Hindlimb muscle (tissue), 1 donor: Measurements from ENCODE around the gene SRGAP3. TPM values are rescaled to one million over a fixed set of nuclear protein-coding genes. Genes with fewer than 3 reads are reported as not detected.
A peak's percentile ranks its signal among the peaks of the same experiment; 100 is the strongest.
"Not testable (repeated sequence)": the region's sequence is repeated elsewhere in the genome, so short reads cannot be mapped to it uniquely, and the experiment has no call there.

Experiments
- DNase-seq: peaks from one replicate; pipeline ENCODE4 v3.0.0-alpha.2; 2013
- polyA plus RNA-seq: library from polyadenylated mRNA; unstranded; fragments of 120-200 nt; gene quantifications from one replicate; pipeline ENCODE4 v1.2.1, GENCODE V29; 2013; ENCODE audit not compliant: insufficient read length

The SRGAP3 gene
- polyA plus RNA-seq, 1 donor: 24.1 TPM

DNA sequence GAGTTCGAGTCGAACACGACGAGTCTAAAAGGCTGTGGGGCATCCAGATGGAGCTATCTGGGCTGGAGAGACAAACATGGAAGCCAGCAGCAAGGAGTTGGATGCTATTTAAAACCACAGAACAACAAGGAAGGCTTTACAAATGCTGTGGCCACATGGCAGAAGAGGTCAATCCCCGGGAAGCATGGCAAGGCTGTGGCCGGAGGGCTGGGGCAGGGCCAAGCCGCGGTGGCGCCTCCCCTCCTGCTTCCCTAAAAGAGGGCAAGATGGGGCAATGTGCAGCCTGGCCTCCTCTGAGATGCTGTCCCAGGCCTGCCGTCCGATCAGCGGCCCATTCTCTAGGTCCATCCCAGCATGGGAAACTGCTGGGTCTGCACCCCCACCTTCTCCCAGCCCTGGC is 139.1 kb downstream of the SRGAP3 start:
- no peak for DNase-seq

DNA sequence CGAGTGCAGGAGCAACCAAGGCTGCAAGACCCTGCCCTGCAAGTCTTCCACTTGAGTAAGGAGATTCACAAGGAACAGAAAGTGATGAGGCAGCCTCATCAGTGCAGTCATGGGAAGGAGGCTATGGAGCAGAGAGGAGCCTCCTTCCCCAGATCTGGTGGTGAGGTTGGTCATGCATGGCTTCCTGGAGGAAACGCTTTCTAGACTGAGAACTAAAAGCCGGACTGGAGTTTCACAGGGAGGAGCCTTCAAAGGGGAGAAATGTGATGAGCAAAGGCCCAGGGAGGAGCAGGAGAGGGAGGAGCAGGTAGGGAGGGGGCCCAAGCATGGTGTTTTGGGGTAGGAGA is 139.9 kb downstream of the SRGAP3 start:
- DNase-seq: no peak

DNA sequence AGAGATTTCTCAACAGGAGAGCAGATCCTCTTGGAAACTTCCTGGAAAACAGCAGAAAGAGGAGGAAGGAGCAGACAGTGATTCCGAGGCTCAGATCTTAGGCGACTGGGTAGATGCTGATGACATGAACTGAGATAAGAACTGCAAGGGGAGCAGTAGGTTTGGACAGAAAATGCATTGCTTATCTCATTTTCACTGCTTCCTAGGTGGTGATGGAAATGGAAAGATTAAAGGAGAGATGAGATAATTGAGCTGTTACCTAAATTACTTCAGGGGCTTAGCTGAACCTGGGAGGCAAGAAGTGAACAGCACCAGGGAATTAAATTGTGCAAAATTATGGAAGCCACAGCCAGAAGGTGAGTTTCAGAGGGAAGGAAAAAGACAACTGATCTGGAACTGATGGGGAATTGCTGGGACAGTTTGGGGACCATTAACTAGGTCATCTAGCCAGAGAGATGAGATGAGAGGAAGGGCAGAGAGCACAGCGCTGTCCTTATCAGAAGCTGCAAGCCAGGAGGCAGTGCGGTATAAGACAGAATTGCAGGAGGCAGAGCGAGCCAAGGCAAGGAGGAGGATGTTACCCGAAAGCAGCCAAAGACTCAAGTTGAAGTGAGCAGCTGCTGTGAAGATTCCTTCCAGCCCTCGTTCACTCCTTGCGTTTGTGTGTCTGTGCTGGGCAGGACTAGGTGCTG is 140.4 kb downstream of the SRGAP3 start:
- no peak for DNase-seq

DNA sequence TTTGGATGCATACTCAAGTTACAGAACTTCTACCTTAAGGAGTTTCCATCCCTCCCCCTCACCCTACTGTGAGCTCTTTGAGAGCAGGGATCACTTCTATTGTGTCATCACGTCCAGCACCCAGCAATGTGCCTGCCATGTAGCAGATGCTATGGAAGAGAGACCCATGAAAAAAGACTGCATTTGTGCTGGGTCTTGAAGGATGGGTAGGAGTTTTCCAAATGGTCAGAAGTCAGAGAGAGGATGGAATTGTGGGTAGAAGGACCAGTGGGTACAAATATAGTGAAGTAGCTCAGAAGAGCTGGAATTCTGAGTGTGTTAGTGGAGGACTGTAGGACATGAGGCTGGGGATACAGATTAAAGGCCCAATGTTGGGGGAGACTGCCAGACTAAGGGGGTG is 141.7 kb downstream of the SRGAP3 start:
- DNase-seq: no peak

DNA sequence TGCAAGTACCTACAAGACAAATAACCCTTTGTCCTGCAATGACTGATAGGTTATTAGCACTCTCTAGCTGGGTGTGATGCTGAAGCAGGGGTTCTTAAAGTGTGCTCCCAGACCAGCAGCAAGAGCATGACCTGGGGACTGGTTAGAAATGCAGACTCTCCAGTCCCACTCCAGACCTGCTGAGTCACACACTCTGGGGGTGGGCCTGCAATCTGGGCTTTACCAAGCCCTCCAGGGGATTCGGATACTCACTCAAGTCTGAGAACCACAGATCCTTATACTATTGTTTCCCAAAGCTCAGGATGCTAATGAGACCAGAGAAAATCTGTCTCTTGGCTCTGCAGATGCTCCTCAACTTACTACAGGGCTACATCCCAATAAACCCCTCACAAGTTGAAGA is 144.0 kb downstream of the SRGAP3 start:
- DNase-seq: no peak

DNA sequence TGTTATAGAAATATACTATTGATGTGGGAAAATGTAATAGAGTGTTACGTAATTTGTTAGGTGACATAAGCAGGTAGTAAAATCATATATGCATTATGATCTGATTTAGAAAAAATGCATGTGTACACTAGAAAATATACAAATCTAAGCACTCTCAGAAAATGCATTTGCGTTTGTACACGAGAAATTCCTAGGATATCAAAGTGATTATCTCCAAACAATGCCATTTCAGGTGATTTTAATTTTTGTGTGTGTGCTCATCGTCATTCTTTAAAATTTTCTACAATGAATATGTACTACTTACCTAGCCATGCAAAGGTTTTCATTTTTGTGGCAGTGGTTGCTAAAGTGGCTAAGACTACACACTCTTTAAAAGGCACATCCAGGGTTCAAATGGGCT is 145.3 kb downstream of the SRGAP3 start:
- DNase-seq: no peak

DNA sequence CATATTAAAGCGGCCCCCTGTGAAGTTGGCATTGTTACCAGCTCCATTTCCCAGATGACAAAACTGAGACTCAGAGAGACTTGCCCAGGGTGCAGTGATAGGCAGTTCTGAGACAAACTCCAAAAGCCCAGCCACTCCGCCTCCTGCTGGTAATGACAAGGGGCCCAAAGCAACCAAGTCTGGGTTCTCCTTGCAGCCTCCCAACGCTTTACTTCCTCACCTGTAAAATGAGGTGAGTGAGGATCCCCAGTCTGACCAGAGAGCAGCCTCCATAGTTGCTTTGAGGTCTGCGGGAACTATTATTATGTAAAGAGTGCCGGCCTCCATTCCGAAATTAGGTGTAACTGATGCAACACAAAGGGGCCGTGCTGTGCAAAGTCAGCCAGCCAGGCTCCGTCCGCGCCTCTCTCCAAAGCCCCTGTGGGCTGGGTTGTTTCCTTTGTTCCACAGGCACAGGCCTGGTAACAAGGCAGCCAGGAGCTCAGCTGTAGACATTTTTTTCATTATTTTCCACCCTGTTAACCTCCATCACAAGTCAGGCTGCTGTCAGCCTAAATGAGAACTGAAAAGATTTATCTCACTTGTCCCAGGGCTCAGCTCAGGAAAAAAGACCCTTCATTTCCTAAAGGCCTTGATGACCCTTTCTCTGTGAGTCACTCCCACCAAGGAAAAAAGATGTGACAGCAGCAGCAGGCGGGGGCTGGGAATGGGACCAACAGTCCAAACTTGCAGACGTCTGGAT is 147.0 kb downstream of the SRGAP3 start:
- no peak for DNase-seq

DNA sequence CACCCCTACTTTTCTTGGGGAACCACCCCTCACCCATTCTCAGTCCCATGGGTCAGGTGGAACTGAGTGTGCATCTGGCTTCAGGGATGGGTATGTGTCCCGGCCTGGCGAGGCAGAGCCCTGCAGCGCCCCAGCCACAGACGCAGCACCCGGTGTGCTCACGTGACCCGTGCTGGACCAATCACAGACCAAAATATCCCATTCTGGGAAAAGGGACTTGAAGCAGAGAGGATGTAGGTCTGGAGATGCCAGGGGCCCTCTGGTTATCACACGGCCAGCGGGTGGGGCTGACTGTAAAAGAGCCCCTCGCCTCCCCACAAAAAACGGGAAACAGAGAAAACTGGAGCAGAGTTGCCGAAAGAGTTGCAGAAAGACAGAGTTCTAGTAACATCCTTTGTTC is 148.2 kb downstream of the SRGAP3 start:
- DNase-seq: no peak

DNA sequence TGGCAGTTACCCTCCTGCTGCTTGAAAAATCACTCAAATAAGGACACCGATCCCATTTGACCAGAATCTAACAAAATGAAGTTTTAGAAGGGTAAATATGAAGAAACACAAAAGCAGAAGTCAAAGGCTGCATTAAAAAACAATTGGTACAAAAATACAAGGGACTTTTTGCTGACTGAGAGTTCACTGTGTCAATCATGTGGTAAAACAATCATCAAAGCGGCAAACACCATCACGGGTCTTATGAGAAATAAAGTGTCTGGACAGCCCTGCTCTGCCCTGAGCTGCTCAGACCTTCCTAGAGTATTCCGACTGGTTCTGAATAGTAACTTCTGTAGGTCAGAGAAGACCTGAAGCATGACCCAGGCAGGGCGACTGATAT is 148.9 kb downstream of the SRGAP3 start:
- DNase-seq: no peak

DNA sequence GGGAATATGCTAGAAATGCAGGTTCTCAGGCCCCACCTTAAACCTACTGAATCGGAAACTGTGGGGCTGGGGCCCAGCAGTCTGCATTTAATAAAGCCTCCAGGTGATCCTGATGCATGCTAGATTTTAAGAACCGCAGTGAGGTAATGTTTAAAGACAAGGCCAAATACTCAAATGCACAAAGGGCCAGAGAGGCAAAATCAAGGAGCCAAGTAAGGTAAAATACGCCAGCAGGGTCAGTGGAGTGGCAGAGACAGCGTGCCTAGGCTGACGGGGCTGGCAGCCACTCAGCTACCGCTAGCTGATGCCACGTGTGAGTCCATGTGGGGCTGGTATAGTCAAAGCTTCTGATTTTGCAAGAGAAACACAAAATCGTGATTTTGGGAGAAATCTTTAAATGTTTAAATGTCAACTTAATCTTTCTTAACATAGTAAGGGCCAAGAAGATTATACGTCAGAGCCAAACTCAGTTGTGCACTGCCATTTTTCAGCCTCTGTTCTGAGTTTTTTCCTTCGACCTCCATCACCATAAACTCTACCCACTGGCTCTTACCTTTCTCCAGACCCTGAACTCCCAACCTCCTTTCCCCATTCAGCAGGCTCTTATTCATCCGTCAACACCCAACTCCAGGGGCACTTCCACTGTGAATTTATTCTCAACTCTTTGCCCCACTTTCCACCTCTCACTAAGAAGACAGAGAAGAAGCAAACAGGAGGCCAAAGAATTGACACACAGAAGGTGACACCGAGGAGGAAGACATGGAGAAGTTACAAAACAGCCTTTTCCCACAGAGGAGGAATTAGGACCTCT is 149.5 kb downstream of the SRGAP3 start:
- no peak for DNase-seq

DNA sequence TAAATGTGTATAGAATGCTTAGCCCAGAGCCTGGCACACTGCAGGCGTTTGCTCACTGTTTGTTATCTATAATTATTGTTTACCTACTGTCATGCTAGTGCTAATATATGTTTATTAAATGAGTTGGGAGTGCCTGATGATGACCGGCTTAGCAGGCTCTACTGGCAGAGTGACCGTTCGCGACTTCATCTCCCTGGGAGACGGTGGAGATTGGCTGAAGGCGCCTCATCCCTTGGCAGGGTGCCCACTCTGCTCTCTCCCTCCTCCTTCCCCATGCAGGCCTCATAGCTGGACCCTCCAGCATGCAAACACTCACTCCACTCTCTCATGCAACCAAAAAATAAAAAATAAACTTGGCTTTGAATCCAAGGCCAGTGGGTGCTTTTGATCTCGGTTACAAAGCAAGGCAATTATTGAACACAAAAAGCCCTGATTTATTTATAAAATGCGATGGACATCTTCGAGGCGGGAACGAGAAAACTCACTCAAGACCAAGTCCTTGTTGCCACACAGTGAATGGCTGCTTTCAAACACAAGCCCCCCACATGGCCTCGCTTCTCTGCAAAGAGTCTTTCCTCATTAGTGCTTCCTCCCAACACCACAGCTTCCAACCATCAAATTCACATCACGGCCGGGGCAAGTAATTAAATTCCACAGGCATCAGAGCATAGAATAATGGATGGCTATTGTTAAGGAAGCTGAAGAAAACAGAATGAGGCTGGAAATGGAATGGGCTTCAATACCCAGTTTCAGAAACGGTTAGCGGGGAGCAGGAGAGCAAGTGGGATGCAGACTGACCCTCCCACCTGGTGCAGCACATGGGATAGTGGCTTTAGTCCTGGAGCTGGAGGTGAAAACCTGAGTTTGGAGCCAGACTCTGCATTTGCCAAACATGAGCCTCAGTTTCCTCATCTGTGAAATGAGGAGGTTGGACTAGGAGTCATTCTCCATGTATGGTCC is 150.4 kb downstream of the SRGAP3 start:
- DNase-seq: peak; percentile 69

DNA sequence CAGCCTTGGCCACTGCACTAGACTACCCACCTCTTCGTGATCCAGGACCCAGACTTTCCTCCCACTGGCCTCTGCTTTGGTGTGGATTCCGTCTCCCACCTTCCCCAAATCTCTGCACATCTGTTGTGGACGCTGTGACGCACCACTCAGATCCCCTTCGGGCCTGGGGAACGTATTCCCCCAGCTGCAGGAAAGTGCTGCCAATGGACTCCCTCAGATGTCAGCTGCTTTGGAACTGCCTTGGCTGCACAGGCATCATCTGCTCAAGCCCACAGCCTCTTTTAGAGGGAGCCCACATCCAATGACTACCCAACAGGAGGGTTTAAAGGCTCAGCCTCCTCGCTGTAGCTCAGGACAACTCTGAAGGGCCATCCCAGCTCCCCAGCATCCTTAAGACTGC is 152.0 kb downstream of the SRGAP3 start:
- DNase-seq: no peak

DNA sequence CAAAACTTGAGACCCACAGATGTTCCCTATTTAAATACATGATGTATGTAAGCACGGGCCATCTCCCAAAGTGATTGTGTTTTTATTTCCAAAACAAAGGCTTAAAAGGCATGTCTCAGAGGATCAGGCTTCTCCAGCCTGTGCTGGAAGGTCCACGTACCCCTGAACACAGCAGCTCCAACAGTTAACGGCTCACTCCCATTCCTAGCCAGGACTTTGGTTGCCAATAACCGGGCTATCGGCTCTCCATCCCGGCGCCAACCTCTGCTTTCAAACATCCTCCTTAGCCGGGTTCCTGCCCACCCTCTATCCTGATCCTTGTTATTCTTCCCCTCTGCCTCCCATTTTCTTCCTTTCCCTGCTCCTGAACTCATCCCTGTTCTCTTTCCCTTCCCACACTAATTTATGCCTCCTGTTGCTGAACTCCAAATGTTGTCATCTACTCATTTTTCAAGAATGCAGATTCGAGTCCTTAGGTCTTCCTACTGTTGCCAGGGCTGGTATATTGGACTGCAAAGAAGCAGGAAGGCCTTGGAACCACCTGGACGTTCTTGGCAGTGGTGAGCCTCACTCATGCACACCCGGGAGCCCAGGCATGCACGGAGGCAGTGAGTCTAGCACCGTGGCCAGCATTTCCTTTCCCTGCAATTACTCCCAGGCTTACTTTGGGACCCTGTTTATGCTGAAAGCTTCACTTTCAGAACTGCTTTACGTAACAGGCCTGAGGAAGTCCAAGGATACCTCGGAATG is 157.8 kb downstream of the SRGAP3 start:
- DNase-seq: peak; percentile 72

DNA sequence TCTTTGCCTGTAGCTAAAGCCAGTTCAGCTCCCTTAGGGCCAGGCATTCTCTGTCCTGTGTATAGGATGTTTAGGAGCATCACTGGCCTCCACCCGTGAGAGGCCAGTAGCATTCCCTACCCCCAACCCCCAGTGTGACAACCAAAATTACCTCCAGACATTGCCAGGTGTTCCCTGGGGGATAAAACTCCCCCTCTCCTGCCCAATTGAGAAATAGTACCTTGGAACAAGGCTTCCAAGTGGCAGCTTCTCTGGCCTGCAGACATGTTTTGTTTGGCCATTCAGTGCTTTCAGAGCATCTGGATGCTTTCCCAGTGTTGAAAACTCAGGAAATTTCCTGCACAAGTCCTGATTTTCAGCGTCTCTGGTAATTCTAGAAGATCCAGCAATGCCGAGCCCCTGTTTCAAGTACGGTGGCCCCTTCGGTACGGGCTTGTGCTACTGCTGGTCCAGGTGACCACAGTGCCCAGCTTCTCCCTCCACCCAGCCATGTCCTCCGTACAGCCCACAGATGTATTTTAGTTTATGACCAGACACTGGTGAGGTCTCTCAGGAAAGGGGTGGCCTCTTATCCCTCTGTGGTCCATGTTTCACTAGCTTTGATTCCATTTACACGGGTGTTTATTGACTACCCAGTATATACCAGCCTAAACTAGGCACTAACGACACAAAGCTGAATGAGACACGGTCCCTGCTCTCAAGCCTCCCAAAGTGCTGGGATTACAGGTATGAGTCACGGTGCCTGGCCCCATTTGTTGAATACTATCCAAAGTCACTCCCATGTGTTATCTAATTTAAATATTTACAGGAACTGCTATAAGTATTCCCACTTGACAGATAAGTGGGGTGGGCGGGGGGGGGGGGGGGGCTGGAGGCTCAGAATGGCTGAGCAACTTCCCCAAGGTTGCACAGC is 160.7 kb downstream of the SRGAP3 start:
- DNase-seq: peak; percentile 56

DNA sequence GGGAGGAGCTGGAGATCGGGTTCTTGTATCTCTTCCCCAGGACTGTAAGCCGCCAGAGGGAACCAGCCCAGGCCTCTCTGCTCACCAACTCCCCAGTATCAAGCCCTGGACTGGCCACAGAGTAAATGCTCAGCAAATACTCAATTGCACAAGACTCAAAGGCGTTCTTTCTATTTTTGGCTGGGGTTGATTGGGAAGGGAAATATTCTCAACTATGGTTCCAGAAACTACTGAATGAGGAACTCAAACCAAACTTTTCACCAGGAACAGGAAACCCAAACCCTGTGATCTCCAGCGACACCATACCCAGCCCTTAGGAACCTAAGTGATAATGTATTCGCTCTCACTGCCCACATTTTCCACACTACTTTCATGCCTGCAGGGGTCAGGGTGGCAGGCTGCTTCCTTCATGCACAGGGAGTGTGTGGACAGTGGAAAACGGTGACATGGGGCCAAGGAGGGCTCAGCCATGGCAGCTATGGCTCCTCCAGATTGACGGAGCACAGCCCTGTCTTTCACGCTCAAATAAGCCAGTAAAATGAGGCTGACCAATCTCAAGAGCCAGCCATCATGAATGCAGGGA is 161.5 kb downstream of the SRGAP3 start:
- no peak for DNase-seq

DNA sequence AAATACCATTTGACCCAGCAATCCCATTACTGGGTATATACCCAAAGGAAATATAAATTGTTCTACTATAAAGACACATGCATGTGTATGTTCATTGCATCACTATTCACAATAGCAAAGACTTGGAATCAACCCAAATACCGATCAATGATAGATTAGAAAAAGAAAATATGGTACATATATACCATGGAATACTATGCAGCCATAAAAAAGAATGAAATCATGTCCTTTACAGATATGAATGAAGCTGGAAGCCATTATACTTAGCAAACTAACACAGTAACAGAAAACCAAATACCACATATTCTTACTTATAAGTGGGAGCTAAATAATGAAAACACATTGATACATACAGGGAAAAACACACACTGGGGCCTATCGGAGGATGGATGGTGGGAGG is 164.0 kb downstream of the SRGAP3 start:
- not testable (repeated sequence) for DNase-seq

DNA sequence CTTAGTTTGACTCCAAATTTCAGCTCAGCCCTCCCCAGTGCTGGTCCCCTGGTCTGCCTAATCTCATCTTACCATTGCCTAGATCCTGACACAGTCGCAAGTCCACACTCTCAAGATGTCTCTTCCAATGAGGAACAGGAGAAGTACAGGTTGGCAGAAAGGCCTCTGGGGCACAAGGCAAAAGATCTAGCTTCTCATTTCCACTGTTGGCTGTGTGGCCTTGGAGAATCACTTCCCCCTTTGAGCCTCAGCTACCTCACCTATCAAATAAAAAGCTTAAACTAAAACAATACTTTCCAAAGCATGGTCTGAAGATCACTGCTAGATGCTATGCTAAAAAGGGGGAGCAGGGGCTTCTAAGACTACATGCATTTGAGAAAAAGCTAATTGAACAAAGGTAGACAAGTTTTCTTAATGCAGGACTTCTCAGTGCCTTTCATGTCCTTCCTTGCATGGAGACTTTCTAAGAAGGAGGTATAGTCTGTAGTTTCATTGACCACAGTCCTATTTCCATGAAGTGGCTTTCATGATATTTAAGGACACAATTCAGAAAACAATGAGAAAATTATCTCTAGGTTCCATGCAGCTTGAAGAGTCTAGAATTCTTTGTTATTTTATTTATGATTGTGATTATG is 168.1 kb downstream of the SRGAP3 start:
- no peak for DNase-seq

DNA sequence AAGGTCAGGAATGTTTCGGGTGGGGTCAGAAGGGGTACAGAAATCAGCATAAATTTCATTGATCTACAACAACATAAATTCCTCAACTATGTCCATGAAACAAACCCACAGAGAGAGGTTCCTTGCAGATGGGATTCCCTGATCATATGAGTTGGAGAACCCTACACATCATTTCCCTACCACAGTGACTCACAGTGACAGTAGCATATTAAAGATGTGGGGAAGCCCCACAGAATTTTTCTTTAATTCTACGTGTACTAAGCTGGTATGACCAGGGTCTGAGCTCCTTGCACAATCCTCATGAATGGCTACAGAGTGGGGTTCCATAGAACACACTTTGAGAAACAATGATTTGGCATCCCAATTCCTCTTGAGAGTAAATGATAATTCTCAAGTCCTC is 169.3 kb downstream of the SRGAP3 start:
- DNase-seq: no peak

DNA sequence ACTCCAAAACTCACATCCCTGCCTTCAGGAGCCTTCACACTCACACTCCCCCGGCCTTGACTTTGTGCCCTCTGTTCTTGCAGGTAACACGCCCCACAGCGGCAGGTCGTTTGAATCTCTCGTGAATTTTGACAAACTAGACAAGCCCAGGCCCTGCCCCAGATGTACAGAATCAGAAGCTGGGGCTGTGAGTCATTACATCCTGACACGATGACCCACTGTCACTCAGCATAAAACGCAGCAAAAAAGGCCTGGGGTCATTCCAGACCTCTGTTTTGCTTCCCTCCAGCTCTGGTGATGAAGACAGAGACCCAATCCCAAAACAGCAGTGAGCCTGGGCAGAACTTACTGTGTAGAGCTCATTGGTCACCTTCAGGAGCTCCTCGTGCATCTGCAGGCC is 169.8 kb downstream of the SRGAP3 start:
- no peak for DNase-seq
